ENCODE measurements around the gene PNO1. TPM values are rescaled to one million over a fixed set of nuclear protein-coding genes. Genes with fewer than 3 reads are reported as not detected.

Gene PNO1
- total and polyA plus RNA-seq, 2 experiments from 2014 or later: 10.7 to 22.6 TPM

DNA sequence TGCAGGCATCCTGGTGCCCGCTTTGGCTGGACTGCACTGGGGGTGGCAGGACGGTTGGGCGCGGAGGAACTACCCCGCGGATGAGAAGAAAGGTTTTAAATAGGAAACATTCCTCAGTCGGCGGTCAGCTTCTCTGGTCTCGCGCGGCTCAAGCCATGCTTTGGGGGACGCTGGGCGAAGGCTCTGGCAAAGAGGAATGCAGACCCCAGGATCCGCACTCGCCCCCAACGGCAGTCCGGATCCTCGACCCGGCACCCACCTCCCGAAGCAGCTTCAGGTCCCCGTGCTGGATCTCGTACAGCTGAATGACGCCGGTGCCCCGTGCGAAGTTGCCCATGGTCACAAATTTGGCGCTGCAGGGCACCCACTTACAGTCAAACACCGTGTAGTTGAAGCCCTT is 686 bp upstream of the PNO1 start:
- Histone ChIP-seq H3K27me3 (no peaks in the 10 kb centered on the region), H3K9me3 (ENCODE audit: low read depth) (no peaks in the 10 kb centered on the region), H3K36me3 (peaks cover 15% of the 10 kb centered on the region), H3K27ac (peak overlapping the region; percentile 98), H3K4me3 (peak overlapping the region; percentile 57), H3K4me1 (ENCODE audit: low read depth) (peaks cover 17% of the 10 kb centered on the region)
- peak in 1 of 2 donors; percentile 64 for DNase-seq (ENCODE audit: low read depth in 1 of 2, low spot score in 1 of 2)
- TF ChIP-seq, protein P1, sequence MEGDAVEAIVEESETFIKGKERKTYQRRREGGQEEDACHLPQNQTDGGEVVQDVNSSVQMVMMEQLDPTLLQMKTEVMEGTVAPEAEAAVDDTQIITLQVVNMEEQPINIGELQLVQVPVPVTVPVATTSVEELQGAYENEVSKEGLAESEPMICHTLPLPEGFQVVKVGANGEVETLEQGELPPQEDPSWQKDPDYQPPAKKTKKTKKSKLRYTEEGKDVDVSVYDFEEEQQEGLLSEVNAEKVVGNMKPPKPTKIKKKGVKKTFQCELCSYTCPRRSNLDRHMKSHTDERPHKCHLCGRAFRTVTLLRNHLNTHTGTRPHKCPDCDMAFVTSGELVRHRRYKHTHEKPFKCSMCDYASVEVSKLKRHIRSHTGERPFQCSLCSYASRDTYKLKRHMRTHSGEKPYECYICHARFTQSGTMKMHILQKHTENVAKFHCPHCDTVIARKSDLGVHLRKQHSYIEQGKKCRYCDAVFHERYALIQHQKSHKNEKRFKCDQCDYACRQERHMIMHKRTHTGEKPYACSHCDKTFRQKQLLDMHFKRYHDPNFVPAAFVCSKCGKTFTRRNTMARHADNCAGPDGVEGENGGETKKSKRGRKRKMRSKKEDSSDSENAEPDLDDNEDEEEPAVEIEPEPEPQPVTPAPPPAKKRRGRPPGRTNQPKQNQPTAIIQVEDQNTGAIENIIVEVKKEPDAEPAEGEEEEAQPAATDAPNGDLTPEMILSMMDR (IDR thresholded peaks at IDR 0.05; ENCODE audit: low read depth, low read length): no peak

DNA sequence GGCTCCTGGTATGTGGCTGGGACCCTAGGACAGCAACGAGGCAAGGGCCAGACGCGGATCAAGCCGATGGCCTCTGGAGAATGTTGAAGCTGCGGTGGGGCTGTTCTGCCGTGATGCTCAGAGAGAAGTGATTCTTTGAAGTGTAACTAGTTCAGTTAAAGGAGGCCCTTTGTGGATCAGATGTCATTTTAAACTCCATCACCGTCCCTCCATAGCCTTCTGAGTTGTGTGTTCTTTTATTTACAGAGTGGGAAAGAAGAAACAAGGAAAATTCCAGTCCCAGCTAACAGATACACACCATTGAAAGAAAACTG is 403 bp downstream of the PNO1 start:
- Histone ChIP-seq H3K27ac (peak overlapping the region; percentile 98), H3K4me1 (ENCODE audit: low read depth) (peaks cover 13% of the 10 kb centered on the region), H3K27me3 (no peaks in the 10 kb centered on the region), H3K9me3 (ENCODE audit: low read depth) (no peaks in the 10 kb centered on the region), H3K36me3 (peaks cover 26% of the 10 kb centered on the region), H3K4me3 (peak overlapping the region; percentile 57)
- DNase-seq (ENCODE audit: low read depth in 1 of 2, low spot score in 1 of 2): no peak
- TF ChIP-seq, protein P1 (IDR thresholded peaks at IDR 0.05; ENCODE audit: low read depth, low read length): no peak

DNA sequence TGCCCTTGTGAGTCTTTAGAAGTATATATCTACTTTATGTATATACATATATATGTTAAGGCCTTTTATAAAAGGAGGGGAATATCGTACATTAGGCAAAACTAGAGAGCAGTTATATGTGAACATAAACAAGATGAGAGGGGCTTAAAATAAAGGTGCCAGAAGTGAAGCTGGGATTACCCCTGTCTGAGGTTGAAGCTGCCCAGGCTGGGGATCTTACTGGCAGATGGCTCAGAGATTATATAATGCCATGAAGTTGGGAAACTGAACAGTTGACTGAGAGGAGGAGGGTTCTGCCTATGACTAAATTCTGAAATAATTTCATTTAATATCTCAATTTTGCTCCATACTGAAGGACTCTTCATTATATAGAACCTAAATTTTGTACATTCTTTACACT is 6.0 kb downstream of the PNO1 start:
- TF ChIP-seq, protein P1 (IDR thresholded peaks at IDR 0.05; ENCODE audit: low read depth, low read length): no peak
- Histone ChIP-seq H3K4me1 (ENCODE audit: low read depth) (peaks cover 3% of the 10 kb centered on the region), H3K27me3 (no peaks in the 10 kb centered on the region), H3K4me3 (no peak overlapping the region), H3K36me3 (peaks cover 44% of the 10 kb centered on the region), H3K9me3 (ENCODE audit: low read depth) (no peaks in the 10 kb centered on the region), H3K27ac (no peak overlapping the region)
- DNase-seq (ENCODE audit: low read depth in 1 of 2, low spot score in 1 of 2): no peak

DNA sequence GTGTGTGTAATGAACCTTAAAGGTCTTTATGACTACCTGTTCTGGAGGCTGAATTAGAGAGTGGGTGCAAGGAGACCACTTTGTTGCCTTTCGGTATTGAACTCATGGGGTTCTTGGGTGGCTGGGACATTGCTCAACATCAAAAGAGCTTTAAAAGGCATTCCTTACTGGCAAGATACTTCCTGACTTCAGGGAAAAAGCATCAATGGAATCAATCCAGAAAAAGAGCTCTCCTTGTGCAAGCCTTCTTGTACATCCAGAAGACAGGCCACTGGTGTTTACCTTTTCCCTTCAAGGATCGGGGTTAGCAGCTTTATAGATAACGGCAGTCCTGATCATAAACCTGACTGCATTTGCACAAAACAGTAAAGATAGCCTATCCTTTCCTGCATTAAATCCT is 9.5 kb downstream of the PNO1 start:
- Histone ChIP-seq H3K4me3 (no peak overlapping the region), H3K27ac (no peak overlapping the region), H3K4me1 (ENCODE audit: low read depth) (no peaks in the 10 kb centered on the region), H3K27me3 (no peaks in the 10 kb centered on the region), H3K36me3 (peaks cover 27% of the 10 kb centered on the region), H3K9me3 (ENCODE audit: low read depth) (no peaks in the 10 kb centered on the region)
- peak in 1 of 2 donors; percentile 44 for DNase-seq (ENCODE audit: low read depth in 1 of 2, low spot score in 1 of 2)
- TF ChIP-seq, protein P1 (IDR thresholded peaks at IDR 0.05; ENCODE audit: low read depth, low read length): no peak

DNA sequence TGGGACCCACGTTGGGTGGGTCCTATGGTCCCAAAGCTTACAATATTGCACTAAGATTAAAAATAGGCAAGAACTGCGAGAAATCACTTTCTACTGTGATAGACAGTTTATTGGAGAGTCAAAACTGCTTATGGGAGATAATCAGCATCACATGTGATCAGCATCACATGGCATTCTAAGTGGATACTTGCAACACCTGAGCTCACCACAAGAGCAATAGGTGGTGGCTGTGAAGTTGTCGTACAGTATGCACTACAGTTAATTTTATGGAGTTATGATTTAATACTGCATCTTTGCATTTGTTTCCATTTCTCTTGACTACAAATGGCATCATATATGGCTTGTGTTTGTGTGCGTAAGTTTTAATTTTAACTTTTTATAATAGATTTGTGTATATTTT is 11.6 kb downstream of the PNO1 start:
- no peaks in the 10 kb centered on the region for H3K9me3 ChIP-seq (ENCODE audit: low read depth)
- H3K4me1 ChIP-seq (ENCODE audit: low read depth): no peaks in the 10 kb centered on the region
- H3K27me3 ChIP-seq: no peaks in the 10 kb centered on the region
- no peak overlapping the region for H3K4me3 ChIP-seq
- DNase-seq (ENCODE audit: low read depth in 1 of 2, low spot score in 1 of 2): no peak
- TF ChIP-seq, protein P1 (IDR thresholded peaks at IDR 0.05; ENCODE audit: low read depth, low read length): no peak
- H3K36me3 ChIP-seq: peaks cover 8% of the 10 kb centered on the region
- H3K27ac ChIP-seq: no peak overlapping the region

DNA sequence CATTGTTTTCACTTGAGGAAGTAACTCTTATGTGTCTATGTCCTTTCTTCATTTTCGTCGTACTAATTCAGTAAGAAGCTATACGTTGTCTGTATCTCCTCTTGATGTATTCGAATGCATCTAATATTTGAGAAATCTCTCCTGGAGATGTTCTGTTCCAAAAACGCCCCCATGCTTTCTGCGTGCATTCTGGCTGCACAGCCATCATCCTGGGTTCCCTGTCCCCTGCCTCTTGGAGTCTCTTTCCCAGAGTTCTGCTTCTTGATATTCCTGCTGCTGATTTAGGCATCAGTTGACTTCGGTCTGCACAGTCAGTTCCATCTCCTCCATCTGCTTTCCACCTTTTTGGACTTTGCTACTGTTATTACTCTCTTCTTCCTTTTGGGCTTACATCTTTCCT is 13.5 kb downstream of the PNO1 start:
- TF ChIP-seq, protein P1 (IDR thresholded peaks at IDR 0.05; ENCODE audit: low read depth, low read length): no peak

More for the DNA sequence above, 13.5 kb downstream of the PNO1 start:
- no peaks in the 10 kb centered on the region for H3K4me1 ChIP-seq (ENCODE audit: low read depth)
- no peak overlapping the region for H3K27ac ChIP-seq
- no peak for DNase-seq (ENCODE audit: low read depth in 1 of 2, low spot score in 1 of 2)
- no peaks in the 10 kb centered on the region for H3K9me3 ChIP-seq (ENCODE audit: low read depth)
- no peak overlapping the region for H3K4me3 ChIP-seq
- no peaks in the 10 kb centered on the region for H3K27me3 ChIP-seq
- peaks cover 6% of the 10 kb centered on the region for H3K36me3 ChIP-seq
